ENCODE results near the gene ZNF827. TPM values are rescaled to one million over a fixed set of nuclear protein-coding genes. Genes with fewer than 3 reads are reported as not detected.

ZNF827 gene
- total RNA-seq, 4 donors from 2014 or later = 2.6 to 17.9 (median 3.7) TPM

- WGBS, 2 donors = 26 to 37% methylated on average over 2 of the region's 2 CpGs
- intact Hi-C loops (cut with DNase I; ENCODE audit: low total_unique reads) = loop anchor here (2.0 kb wide), 1 partner anchor 35 kb away; no protein-coding TSS in a partner anchor
- DNase-seq (ENCODE audit: low spot score in 2 of 2) = no peak
- H3K4me3 ChIP-seq (ENCODE audit: low read depth, poor library complexity, severe bottlenecking) = no peak overlapping the region
- TF ChIP-seq POLR2A (IDR thresholded peaks at IDR 0.05) = no peak
- TF ChIP-seq CTCF (IDR thresholded peaks at IDR 0.05) = no peak
Observed at GRCh38 chr4:145785391-145786008, 153.1 kb downstream of the ZNF827 start.

GRCh38 chr4:145784036-145784435 lies 154.6 kb downstream of the ZNF827 start:
- WGBS, 2 donors = 84% methylated on average over 2 of the region's 2 CpGs
- no peak for TF ChIP-seq CTCF (IDR thresholded peaks at IDR 0.05)
- DNase-seq (ENCODE audit: low spot score in 2 of 2) = no peak
- H3K4me3 ChIP-seq (ENCODE audit: low read depth, poor library complexity, severe bottlenecking) = no peak overlapping the region
- intact Hi-C loops (cut with DNase I; ENCODE audit: low total_unique reads) = loop anchor here (2.0 kb wide), 1 partner anchor 33 kb away; no protein-coding TSS in a partner anchor

GRCh38 chr4:145782756-145783155 lies 155.9 kb downstream of the ZNF827 start:
- 81 to 85% methylated on average over 5 of the region's 5 CpGs for WGBS, 2 donors

GRCh38 chr4:145781351-145781750 lies 157.3 kb downstream of the ZNF827 start:
- 86 to 89% methylated on average over 2 of the region's 2 CpGs for WGBS, 2 donors
- H3K4me3 ChIP-seq (ENCODE audit: low read depth, poor library complexity, severe bottlenecking) = no peak overlapping the region
- DNase-seq (ENCODE audit: low spot score in 2 of 2) = no peak
- intact Hi-C loops (cut with DNase I; ENCODE audit: low total_unique reads) = no loop called here
- no peak for TF ChIP-seq CTCF (IDR thresholded peaks at IDR 0.05)
- TF ChIP-seq POLR2A (IDR thresholded peaks at IDR 0.05) = no peak

More at GRCh38 chr4:145782756-145783155, 155.9 kb downstream of the ZNF827 start:
- no peak overlapping the region for H3K4me3 ChIP-seq (ENCODE audit: low read depth, poor library complexity, severe bottlenecking)
- no peak for TF ChIP-seq CTCF (IDR thresholded peaks at IDR 0.05)
- TF ChIP-seq POLR2A (IDR thresholded peaks at IDR 0.05) = no peak
- no peak for DNase-seq (ENCODE audit: low spot score in 2 of 2)
- intact Hi-C loops (cut with DNase I; ENCODE audit: low total_unique reads) = no loop called here

GRCh38 chr4:145779319-145779801 lies 159.3 kb downstream of the ZNF827 start:
- DNase-seq (ENCODE audit: low spot score in 2 of 2) = no peak
- no peak for TF ChIP-seq POLR2A (IDR thresholded peaks at IDR 0.05)
- TF ChIP-seq CTCF (IDR thresholded peaks at IDR 0.05) = no peak
- WGBS, 2 donors = 86 to 87% methylated on average over 8 of the region's 8 CpGs
- no peak overlapping the region for H3K4me3 ChIP-seq (ENCODE audit: low read depth, poor library complexity, severe bottlenecking)
- intact Hi-C loops (cut with DNase I; ENCODE audit: low total_unique reads) = no loop called here

- 93 to 96% methylated on average over 4 of the region's 4 CpGs for WGBS, 2 donors
- intact Hi-C loops (cut with DNase I; ENCODE audit: low total_unique reads) = no loop called here
- DNase-seq (ENCODE audit: low spot score in 2 of 2) = no peak
- no peak overlapping the region for H3K4me3 ChIP-seq (ENCODE audit: low read depth, poor library complexity, severe bottlenecking)
- no peak for TF ChIP-seq POLR2A (IDR thresholded peaks at IDR 0.05)
- TF ChIP-seq CTCF (IDR thresholded peaks at IDR 0.05) = no peak
Observed at GRCh38 chr4:145776208-145776607, 162.4 kb downstream of the ZNF827 start.

Data from lower leg skin (tissue), 4 donors.